Measurements from ENCODE around the gene ALG3.

ALG3 gene

DNA sequence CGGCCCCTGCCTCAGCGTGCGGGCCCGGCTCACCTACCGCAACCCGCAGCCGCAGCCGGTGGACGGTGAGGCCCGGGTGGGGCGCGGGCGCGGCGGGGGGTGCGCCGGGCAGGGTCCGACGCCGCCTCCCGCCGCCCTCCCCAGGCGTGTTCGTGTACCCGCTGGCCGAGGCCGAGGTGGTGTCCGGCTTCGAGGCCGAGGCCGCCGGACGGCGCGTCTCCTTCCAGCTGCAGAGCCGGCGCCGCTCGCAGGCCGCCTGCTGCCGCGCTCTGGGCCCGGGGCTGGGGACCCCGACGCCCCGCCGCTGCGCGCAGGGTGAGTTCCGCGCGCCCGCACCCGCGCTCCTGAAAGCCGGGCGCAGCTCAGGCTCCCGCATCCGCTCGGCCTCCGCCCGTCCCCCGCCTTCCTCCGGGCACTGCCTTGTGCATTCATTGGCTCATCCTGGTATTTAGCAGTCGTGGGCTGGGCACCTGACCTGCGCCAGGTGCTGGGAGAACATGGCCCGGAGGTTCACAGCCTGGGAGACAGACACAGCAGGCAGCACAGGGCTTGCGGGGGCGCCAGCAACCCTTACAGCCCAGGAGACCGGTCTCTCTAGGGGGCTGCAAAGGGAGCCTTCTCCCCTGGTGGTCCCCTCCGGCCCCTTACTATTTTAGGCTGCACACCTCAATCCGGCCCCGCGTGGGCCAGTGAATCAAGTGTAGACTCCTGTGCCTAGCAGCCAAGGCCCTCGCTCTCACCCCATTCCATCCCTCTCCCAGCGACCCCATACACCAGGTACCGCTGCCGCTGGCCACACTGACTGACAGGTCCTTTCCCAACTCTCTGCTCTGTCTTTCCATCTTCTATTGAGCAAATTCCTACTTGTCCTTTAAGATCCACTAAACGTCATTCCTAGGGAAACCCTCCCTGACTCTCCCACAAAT, 17.9 kb downstream of the ALG3 start:
- no peak overlapping the region for H3K9ac ChIP-seq (ENCODE audit: low read length)
- H3K4me1 ChIP-seq (ENCODE audit: control insufficient read depth, low read depth, low read length): no peaks in the 10 kb centered on the region
- H3K4me3 ChIP-seq (ENCODE audit: low read length): peak overlapping the region; percentile 55
- no peaks in the 10 kb centered on the region for H3K9me3 ChIP-seq (ENCODE audit: control insufficient read depth, low read depth, low read length)
- peaks cover 72% of the 10 kb centered on the region for H3K27me3 ChIP-seq (ENCODE audit: control insufficient read depth, insufficient read depth, low read length)
- H3K27ac ChIP-seq (ENCODE audit: low read length): no peak overlapping the region
- no peaks in the 10 kb centered on the region for H3K36me3 ChIP-seq (ENCODE audit: control insufficient read depth, low read depth, low read length)

DNA sequence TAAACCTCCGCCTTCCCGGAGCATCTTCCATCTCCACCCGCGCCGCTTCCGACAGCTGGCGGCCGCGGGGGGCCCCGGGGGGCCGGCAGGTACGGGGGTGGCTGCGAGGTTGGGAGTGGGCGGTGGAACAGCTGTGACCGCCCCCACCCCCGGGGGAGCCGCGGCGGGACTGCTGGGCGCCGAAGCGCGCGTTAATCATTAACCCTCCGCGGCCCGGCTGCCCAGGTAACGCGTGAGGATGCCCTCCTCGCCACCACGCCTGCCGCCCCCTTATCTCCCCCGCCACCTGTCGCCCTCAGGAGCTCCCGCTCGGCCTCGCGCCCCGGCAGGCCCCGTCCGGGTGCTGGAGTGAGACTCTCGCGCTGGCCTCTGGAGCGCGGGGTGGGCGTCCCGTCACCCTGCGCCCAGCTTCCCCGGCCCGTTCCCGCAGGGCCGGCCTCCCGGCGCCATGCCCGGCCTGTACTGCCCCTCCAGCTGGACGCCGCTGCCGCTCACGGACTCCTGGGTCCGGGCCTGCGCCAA, 18.6 kb downstream of the ALG3 start:
- Histone ChIP-seq H3K27me3 (ENCODE audit: control insufficient read depth, insufficient read depth, low read length) (peaks cover 72% of the 10 kb centered on the region), H3K4me1 (ENCODE audit: control insufficient read depth, low read depth, low read length) (no peaks in the 10 kb centered on the region), H3K9me3 (ENCODE audit: control insufficient read depth, low read depth, low read length) (no peaks in the 10 kb centered on the region), H3K9ac (ENCODE audit: low read length) (no peak overlapping the region), H3K4me3 (ENCODE audit: low read length) (peak overlapping the region; percentile 55), H3K27ac (ENCODE audit: low read length) (no peak overlapping the region), H3K36me3 (ENCODE audit: control insufficient read depth, low read depth, low read length) (no peaks in the 10 kb centered on the region)

GRCh38 chr3:184229394-184230080, 19.2 kb downstream of the ALG3 start, which contains the start of gene VWA5B2:
TSS of gene VWA5B2 (plus strand) at chr3:184229585. CDS start at chr3:184230529, 944 bp downstream.
- Histone ChIP-seq H3K27ac (ENCODE audit: low read length) (no peak within 1 kb of the TSS), H3K9ac (ENCODE audit: low read length) (no peak within 1 kb of the TSS), H3K4me1 (ENCODE audit: control insufficient read depth, low read depth, low read length) (no peaks in the 10 kb centered on the region), H3K27me3 (ENCODE audit: control insufficient read depth, insufficient read depth, low read length) (peaks cover 72% of the 10 kb centered on the region), H3K36me3 (ENCODE audit: control insufficient read depth, low read depth, low read length) (no peaks in the 10 kb centered on the region), H3K9me3 (ENCODE audit: control insufficient read depth, low read depth, low read length) (no peaks in the 10 kb centered on the region), H3K4me3 (ENCODE audit: low read length) (peak within 1 kb of the TSS; percentile 55)

DNA sequence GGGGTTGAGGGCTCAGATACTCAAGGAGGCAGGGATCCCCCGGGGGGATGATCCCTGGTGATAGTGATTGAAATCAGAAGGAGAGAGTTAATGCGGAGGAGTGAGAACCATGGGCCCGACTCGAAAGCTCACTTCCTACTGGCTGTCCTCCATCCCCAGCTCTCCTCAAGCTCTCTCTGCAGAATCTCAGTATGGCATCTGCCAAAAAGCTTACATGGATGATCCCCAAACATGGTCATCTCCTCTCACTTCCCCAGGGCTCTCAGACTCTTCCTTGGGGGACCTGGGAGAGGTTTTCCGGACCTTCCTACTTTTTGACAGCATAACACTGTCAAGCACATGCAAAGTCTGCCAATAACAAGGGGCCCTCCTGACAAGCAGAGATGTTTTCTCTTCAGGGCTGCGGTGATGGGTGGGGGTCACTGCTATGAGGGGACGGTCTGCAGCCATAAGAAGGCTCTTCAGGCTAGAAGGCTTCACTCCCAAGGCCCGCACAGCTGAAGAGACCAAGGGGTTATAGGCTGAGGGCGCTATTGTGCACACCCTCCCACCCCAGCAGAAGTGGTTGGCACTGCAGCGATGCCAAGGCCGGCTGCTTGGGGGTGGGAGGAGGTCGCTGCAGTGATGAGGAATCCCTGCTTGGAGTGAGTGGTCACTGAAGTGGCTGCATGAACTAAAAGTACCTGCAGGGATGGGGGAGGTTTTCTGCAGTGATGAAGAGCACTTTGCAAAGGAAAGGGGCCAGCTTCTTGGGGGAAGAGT, 20.2 kb downstream of the ALG3 start:
- Histone ChIP-seq H3K4me1 (ENCODE audit: control insufficient read depth, low read depth, low read length) (no peaks in the 10 kb centered on the region), H3K4me3 (ENCODE audit: low read length) (peak overlapping the region; percentile 55), H3K27me3 (ENCODE audit: control insufficient read depth, insufficient read depth, low read length) (peaks cover 70% of the 10 kb centered on the region), H3K36me3 (ENCODE audit: control insufficient read depth, low read depth, low read length) (no peaks in the 10 kb centered on the region), H3K27ac (ENCODE audit: low read length) (no peak overlapping the region), H3K9me3 (ENCODE audit: control insufficient read depth, low read depth, low read length) (no peaks in the 10 kb centered on the region), H3K9ac (ENCODE audit: low read length) (no peak overlapping the region)

DNA sequence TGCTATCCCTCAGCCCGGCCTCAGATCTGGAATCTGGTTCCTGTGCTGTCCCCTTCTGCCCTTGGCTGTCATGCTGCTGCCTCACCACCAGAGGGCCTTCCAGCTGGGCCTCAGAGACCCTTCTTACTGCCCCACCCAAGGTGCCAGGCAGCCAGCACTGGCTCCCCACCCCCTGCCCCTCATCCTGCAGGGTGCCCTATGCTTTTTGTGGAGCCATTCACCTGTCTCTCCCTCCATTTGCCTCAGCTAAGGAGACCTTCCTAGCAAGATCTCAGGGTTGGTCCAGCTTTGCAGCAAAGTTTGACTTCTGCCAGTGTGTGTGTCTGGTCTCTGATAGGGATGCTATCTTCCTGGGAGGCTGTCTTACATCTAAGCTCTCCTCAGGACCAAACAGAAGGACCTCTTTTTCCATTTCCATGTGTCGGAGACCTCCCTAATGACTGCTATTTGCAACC, 21.3 kb downstream of the ALG3 start:
- Histone ChIP-seq H3K27ac (ENCODE audit: low read length) (no peak overlapping the region), H3K36me3 (ENCODE audit: control insufficient read depth, low read depth, low read length) (no peaks in the 10 kb centered on the region), H3K27me3 (ENCODE audit: control insufficient read depth, insufficient read depth, low read length) (peaks cover 60% of the 10 kb centered on the region), H3K9ac (ENCODE audit: low read length) (no peak overlapping the region), H3K9me3 (ENCODE audit: control insufficient read depth, low read depth, low read length) (no peaks in the 10 kb centered on the region), H3K4me3 (ENCODE audit: low read length) (no peak overlapping the region), H3K4me1 (ENCODE audit: control insufficient read depth, low read depth, low read length) (no peaks in the 10 kb centered on the region)

- Histone ChIP-seq H3K27ac (ENCODE audit: low read length) (no peak overlapping the region), H3K4me3 (ENCODE audit: low read length) (no peak overlapping the region), H3K36me3 (ENCODE audit: control insufficient read depth, low read depth, low read length) (no peaks in the 10 kb centered on the region), H3K9me3 (ENCODE audit: control insufficient read depth, low read depth, low read length) (no peaks in the 10 kb centered on the region), H3K27me3 (ENCODE audit: control insufficient read depth, insufficient read depth, low read length) (peaks cover 24% of the 10 kb centered on the region), H3K9ac (ENCODE audit: low read length) (no peak overlapping the region), H3K4me1 (ENCODE audit: control insufficient read depth, low read depth, low read length) (no peaks in the 10 kb centered on the region)
Measured at GRCh38 chr3:184223946-184224345, 24.8 kb downstream of the ALG3 start.

DNA sequence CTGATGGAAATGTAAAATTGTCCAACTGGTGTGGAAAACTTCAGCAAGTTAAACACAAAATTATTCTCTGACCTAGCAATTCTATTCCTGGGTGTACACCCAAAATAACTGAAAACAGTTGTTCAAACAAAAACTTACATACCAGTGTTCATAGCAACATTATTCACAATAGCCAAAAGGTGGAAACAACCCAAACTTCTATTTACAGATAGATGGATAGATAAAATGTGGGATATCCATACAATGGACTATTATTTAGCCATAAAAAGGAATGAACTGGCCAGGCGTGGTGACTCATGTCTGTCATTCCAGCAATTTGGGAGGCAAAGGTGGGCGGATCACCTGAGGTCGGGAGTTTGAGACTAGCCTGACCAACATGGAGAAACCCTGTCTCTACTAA, 26.2 kb downstream of the ALG3 start:
- peaks cover 10% of the 10 kb centered on the region for H3K27me3 ChIP-seq (ENCODE audit: control insufficient read depth, insufficient read depth, low read length)
- no peaks in the 10 kb centered on the region for H3K36me3 ChIP-seq (ENCODE audit: control insufficient read depth, low read depth, low read length)
- no peaks in the 10 kb centered on the region for H3K9me3 ChIP-seq (ENCODE audit: control insufficient read depth, low read depth, low read length)
- no peak overlapping the region for H3K4me3 ChIP-seq (ENCODE audit: low read length)
- H3K27ac ChIP-seq (ENCODE audit: low read length): no peak overlapping the region
- no peaks in the 10 kb centered on the region for H3K4me1 ChIP-seq (ENCODE audit: control insufficient read depth, low read depth, low read length)
- no peak overlapping the region for H3K9ac ChIP-seq (ENCODE audit: low read length)

GRCh38 chr3:184218814-184219213, 29.9 kb downstream of the ALG3 start:
- H3K9me3 ChIP-seq (ENCODE audit: control insufficient read depth, low read depth, low read length): no peaks in the 10 kb centered on the region
- no peak overlapping the region for H3K27ac ChIP-seq (ENCODE audit: low read length)
- no peaks in the 10 kb centered on the region for H3K27me3 ChIP-seq (ENCODE audit: control insufficient read depth, insufficient read depth, low read length)
- H3K4me3 ChIP-seq (ENCODE audit: low read length): no peak overlapping the region
- H3K9ac ChIP-seq (ENCODE audit: low read length): no peak overlapping the region
- H3K36me3 ChIP-seq (ENCODE audit: control insufficient read depth, low read depth, low read length): no peaks in the 10 kb centered on the region
- no peaks in the 10 kb centered on the region for H3K4me1 ChIP-seq (ENCODE audit: control insufficient read depth, low read depth, low read length)

DNA sequence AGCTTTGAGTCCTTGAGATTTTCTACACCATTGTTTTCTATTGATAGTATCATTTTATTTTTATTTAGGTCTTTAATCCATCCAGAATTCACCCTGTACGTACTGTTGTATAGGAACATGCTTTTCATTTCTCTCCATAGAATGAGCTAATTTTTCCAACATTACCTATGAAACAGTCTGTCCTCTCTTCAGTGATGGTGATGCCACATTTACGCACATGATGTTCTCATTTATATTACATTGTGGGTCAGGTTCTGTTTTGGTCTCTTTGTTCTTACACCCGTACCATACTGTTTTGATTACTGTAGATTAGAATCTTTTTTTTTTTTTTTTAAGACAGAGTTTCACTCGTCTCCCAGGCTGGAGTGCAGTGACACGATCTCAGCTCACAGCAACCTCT, 37.0 kb downstream of the ALG3 start:
- no peak overlapping the region for H3K4me3 ChIP-seq (ENCODE audit: low read length)
- H3K9me3 ChIP-seq (ENCODE audit: control insufficient read depth, low read depth, low read length): no peaks in the 10 kb centered on the region
- no peaks in the 10 kb centered on the region for H3K27me3 ChIP-seq (ENCODE audit: control insufficient read depth, insufficient read depth, low read length)
- no peak overlapping the region for H3K27ac ChIP-seq (ENCODE audit: low read length)
- no peaks in the 10 kb centered on the region for H3K4me1 ChIP-seq (ENCODE audit: control insufficient read depth, low read depth, low read length)
- no peak overlapping the region for H3K9ac ChIP-seq (ENCODE audit: low read length)
- no peaks in the 10 kb centered on the region for H3K36me3 ChIP-seq (ENCODE audit: control insufficient read depth, low read depth, low read length)

DNA sequence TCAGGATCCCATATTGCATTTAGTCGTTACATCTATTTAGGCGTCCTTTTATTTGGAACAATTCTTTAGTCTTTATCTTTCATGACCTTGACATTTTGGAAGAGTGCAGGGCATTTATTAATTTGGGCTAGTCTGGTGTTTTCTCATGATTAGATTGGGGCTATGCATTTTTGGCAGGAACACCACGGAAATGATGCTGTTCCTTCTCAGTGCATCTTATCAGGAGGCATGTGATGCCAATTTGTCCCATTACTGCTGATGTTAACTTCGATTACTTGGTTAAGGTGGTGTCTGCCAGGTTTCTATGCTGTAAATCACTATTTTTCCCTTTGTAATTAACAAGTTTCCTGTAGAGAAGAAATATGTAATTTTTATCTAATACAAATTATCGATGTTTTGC, 37.5 kb downstream of the ALG3 start:
- Histone ChIP-seq H3K9ac (ENCODE audit: low read length) (no peak overlapping the region), H3K4me3 (ENCODE audit: low read length) (no peak overlapping the region), H3K27ac (ENCODE audit: low read length) (no peak overlapping the region), H3K27me3 (ENCODE audit: control insufficient read depth, insufficient read depth, low read length) (no peaks in the 10 kb centered on the region), H3K4me1 (ENCODE audit: control insufficient read depth, low read depth, low read length) (no peaks in the 10 kb centered on the region), H3K9me3 (ENCODE audit: control insufficient read depth, low read depth, low read length) (no peaks in the 10 kb centered on the region), H3K36me3 (ENCODE audit: control insufficient read depth, low read depth, low read length) (no peaks in the 10 kb centered on the region)

Measured in iPS-18a (cell line).